Breast epithelium (tissue), 4 donors: Measurements from ENCODE around the gene TMTC2. TPM values are rescaled to one million over a fixed set of nuclear protein-coding genes. Genes with fewer than 3 reads are reported as not detected.

ENCODE experiments used
- DNase-seq, 2 donors: peaks; one replicate each; pipeline ENCODE4 v3.0.0-alpha.2; 2019; ENCODE audit warnings: low spot score in 2 of 2
- H3K27ac ChIP-seq, 2 donors: fragments of 200-600 bp; sonication (generic) in 1 of 2; one replicate each; pipeline ENCODE4 v1.5.1; 2016 to 2019; ENCODE audit warnings: mild to moderate bottlenecking in 1 of 2
- H3K27me3 ChIP-seq, 2 donors: fragments of 200-600 bp; sonication (generic) in 1 of 2; one replicate each; pipeline versions ENCODE4 v1.5.1 to v1.6.0; 2017 to 2019; ENCODE audit warnings: control low read depth in 1 of 2, mild to moderate bottlenecking in 1 of 2
- H3K36me3 ChIP-seq: fragments of 200-600 bp; one replicate; pipeline ENCODE4 v1.5.1; 2019
- H3K4me1 ChIP-seq, 2 donors: fragments of 200-600 bp; sonication (generic); one replicate each; pipeline ENCODE4 v1.5.1; 2016 to 2019; ENCODE audit warnings: control low read depth in 1 of 2
- H3K4me3 ChIP-seq, 3 donors: fragments of 200-600 bp; sonication (generic); 1 replicate in 2 of 3; 2 replicates in 1 of 3; pipeline ENCODE4 v1.5.1; 2016 to 2019; ENCODE audit warnings: mild to moderate bottlenecking in 3 of 3, moderate library complexity in 2 of 3
- H3K9me3 ChIP-seq, 2 donors: fragments of 200-600 bp; sonication (generic) in 1 of 2; one replicate each; pipeline ENCODE4 v1.5.1; 2016 to 2019; ENCODE audit warnings: control low read depth in 1 of 2
- POLR2A ChIP-seq: fragments of 450-650 bp; IDR thresholded peaks from one replicate; pipeline ENCODE4 v1.6.1; 2016; ENCODE audit warnings: antibody characterized with exemption, mild to moderate bottlenecking, moderate library complexity
- POLR2AphosphoS5 ChIP-seq, 3 donors: sonication (generic); formaldehyde crosslinking; IDR thresholded peaks; one replicate each; pipeline ENCODE4 v1.6.1; 2017; ENCODE audit warnings: antibody characterized with exemption in 3 of 3
- intact Hi-C: fragments of 100-400 bp; cut with DNase I; formaldehyde crosslinking; loops from one replicate; pipeline ENCODE4 v1.15.1; 2023; ENCODE audit warnings: low total_unique reads
- total RNA-seq, 3 donors: library from RNA; depleted of rRNA; stranded (reverse); fragments of >200 nt; gene quantifications; one replicate each; pipeline ENCODE4 v1.1.0, GENCODE V29; 2016
- TF ChIP-seq, protein P1 (sequence below), 3 donors: fragments of 450-650 bp; IDR thresholded peaks; one replicate each; pipeline ENCODE4 v1.5.1; 2016 to 2017; ENCODE audit warnings: antibody characterized with exemption in 3 of 3, mild to moderate bottlenecking in 3 of 3, moderate library complexity in 3 of 3

Gene TMTC2
- total RNA-seq, 3 donors from 2014 or later = 7.0 to 28.8 (median 19.3) TPM

DNA sequence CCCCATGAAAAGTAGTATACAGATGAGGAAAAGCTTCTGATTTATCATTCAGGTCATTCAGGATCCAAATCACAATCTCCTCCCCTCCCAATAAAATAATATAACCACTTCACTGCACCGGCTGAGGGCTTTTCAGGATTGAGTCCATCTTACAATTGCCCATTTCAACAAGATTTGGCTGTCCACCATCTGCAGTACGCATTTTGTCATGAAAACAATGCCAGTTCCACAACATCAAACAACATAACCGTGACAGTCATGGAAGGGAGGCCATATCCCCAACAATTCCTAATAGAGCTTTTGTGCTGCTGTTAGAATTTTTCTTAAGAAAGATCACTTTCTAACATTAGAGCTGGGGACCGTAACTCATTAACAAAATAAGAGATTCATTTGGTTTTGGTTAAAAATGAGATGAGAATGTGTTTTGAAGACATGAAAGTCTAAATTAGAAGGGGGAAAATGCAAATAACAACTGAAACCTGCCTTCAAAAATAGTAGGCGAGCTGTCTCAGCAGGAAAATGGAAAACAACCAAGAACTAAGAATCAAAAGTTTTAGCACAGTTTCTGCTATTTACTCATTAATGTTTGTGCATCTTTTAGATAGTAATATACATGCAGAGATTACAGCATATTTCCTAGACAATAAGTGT, 38.3 kb upstream of the TMTC2 start:
- intact Hi-C loops = no loop called here
- Histone ChIP-seq H3K4me3 (no peak overlapping the region), H3K4me1 (no peaks in the 10 kb centered on the region), H3K9me3 (no peaks in the 10 kb centered on the region), H3K36me3 (no peaks in the 10 kb centered on the region), H3K27me3 (no peaks in the 10 kb centered on the region), H3K27ac (no peak overlapping the region)
- TF ChIP-seq POLR2AphosphoS5 (IDR thresholded peaks at IDR 0.05) (no peak), POLR2A (no peak)
- TF ChIP-seq, protein P1, sequence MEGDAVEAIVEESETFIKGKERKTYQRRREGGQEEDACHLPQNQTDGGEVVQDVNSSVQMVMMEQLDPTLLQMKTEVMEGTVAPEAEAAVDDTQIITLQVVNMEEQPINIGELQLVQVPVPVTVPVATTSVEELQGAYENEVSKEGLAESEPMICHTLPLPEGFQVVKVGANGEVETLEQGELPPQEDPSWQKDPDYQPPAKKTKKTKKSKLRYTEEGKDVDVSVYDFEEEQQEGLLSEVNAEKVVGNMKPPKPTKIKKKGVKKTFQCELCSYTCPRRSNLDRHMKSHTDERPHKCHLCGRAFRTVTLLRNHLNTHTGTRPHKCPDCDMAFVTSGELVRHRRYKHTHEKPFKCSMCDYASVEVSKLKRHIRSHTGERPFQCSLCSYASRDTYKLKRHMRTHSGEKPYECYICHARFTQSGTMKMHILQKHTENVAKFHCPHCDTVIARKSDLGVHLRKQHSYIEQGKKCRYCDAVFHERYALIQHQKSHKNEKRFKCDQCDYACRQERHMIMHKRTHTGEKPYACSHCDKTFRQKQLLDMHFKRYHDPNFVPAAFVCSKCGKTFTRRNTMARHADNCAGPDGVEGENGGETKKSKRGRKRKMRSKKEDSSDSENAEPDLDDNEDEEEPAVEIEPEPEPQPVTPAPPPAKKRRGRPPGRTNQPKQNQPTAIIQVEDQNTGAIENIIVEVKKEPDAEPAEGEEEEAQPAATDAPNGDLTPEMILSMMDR (IDR thresholded peaks at IDR 0.05) = no peak
- no peak for DNase-seq

DNA sequence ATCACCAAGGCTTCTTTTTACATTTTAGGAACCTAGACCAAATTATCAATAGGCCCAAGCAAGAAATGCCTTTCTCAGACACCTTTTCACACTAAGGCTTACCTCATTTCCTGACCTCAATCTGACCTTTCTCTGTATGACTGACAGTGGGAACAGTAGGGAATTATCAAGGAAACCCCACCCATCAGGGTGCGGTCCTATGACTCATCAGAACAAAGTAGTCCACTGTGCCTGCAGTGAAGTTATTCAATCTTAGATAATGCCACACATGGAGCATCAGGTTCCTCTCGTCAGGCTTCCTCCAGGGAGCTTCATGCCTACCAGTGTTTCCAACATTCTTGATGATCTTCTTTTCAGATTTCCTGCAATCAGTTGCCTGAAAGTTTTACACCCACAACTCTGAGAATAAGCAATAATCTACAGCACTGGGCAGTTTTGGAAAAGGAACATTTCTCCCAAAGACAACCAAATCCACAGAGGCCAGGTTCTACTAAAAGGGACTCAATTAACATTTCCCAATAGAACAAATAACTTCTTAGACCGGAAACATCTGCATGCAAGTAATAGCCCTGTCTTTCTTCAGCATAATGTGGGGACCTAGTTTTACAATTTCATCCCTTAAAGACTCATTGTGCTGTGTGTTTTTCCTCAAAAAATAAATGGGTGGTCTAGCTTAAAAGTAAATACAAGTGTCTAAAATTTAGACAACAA, 35.9 kb upstream of the TMTC2 start:
- Histone ChIP-seq H3K4me1 (no peaks in the 10 kb centered on the region), H3K27me3 (no peaks in the 10 kb centered on the region), H3K36me3 (no peaks in the 10 kb centered on the region), H3K4me3 (no peak overlapping the region), H3K27ac (no peak overlapping the region), H3K9me3 (no peaks in the 10 kb centered on the region)
- no peak for DNase-seq
- intact Hi-C loops = no loop called here
- TF ChIP-seq, protein P1 (IDR thresholded peaks at IDR 0.05) = no peak
- TF ChIP-seq POLR2AphosphoS5 (IDR thresholded peaks at IDR 0.05) (no peak), POLR2A (no peak)

DNA sequence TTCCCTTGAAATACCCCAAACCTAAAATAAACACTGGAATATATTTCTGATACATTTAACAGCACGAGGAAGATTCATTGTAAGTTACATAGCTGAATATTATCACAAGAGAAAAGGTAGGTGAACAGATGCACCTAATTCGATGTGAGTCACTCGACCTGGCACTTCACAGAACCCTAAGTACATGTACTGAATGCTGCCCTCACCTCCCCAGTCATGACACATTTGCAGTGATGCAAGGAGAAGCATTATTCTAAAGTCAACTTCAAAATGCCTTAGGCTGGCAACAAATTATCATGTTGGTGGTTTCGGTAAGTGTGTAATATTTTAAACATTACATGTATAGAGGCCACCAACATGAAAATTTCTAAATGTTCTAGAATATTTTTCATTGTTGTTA, 35.2 kb upstream of the TMTC2 start:
- Histone ChIP-seq H3K4me3 (no peak overlapping the region), H3K4me1 (no peaks in the 10 kb centered on the region), H3K9me3 (no peaks in the 10 kb centered on the region), H3K27me3 (no peaks in the 10 kb centered on the region), H3K27ac (no peak overlapping the region), H3K36me3 (no peaks in the 10 kb centered on the region)
- intact Hi-C loops = no loop called here
- DNase-seq = no peak
- TF ChIP-seq POLR2AphosphoS5 (IDR thresholded peaks at IDR 0.05) = no peak
- TF ChIP-seq, protein P1 (IDR thresholded peaks at IDR 0.05) = no peak

DNA sequence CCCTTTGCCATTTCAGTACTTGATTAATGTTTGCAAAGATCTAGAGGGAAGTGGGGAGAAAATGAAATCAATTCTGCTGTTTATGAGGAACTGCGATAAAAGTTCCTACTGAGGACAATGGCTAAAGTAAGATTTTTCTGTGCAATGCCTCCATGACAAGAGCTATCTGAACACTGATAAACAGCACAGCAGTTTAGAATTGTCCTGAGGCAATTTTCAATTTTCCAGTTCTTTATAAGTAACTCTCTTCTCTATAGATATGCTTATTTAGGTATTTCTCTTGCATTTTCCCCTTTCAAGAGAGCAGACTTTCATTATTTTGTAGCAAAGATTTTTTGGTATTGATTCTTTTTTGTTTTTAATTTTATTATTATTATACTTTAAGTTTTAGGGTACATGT, 34.6 kb upstream of the TMTC2 start:
- intact Hi-C loops = no loop called here
- H3K4me1 ChIP-seq = no peaks in the 10 kb centered on the region
- no peaks in the 10 kb centered on the region for H3K9me3 ChIP-seq
- no peaks in the 10 kb centered on the region for H3K36me3 ChIP-seq
- H3K27ac ChIP-seq = no peak overlapping the region
- no peak overlapping the region for H3K4me3 ChIP-seq
- no peak for DNase-seq
- TF ChIP-seq, protein P1 (IDR thresholded peaks at IDR 0.05) = no peak
- TF ChIP-seq POLR2A (no peak), POLR2AphosphoS5 (IDR thresholded peaks at IDR 0.05) (no peak)
- H3K27me3 ChIP-seq = no peaks in the 10 kb centered on the region

DNA sequence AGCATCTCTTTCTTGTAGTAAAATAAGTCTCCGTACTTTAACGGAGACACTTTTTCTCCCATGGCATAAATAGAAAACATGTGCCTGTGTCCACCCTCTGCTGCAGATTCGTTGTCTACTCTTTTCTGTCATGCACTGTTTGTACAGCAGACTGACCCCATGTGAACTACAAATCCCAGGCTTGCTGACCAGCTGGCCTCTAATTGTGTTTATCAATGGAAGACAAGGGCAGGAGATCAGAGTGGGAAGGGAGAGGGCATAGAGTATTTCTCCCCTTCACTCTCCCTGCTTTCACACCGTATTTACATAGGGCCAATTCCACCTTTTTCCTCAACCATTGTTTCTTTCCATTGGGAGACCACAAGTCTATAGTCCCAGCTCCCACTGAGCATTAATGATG, 31.0 kb upstream of the TMTC2 start:
- H3K27me3 ChIP-seq = no peaks in the 10 kb centered on the region
- DNase-seq = no peak
- no peaks in the 10 kb centered on the region for H3K9me3 ChIP-seq
- no peaks in the 10 kb centered on the region for H3K4me1 ChIP-seq
- intact Hi-C loops = no loop called here
- TF ChIP-seq POLR2AphosphoS5 (IDR thresholded peaks at IDR 0.05) = no peak
- no peak overlapping the region for H3K4me3 ChIP-seq
- no peaks in the 10 kb centered on the region for H3K36me3 ChIP-seq
- H3K27ac ChIP-seq = no peak overlapping the region
